Mesothelial cell of epicardium (in vitro differentiated cells): ENCODE results near the gene SCAPER. TPM values are rescaled to one million over a fixed set of nuclear protein-coding genes. Genes with fewer than 3 reads are reported as not detected.
A peak's percentile ranks its signal among the peaks of the same experiment; 100 is the strongest.
"Not testable (repeated sequence)": the region's sequence is repeated elsewhere in the genome, so short reads cannot be mapped to it uniquely, and the experiment has no call there.

Experiments
- DNase-seq, 2 experiments: peaks; one replicate each; pipeline ENCODE4 v3.0.0; 2021; ENCODE audit warnings: low spot score in 2 of 2; ENCODE audit not compliant: unreplicated experiment in 2 of 2
- H3K27ac Mint-ChIP-seq: 2 replicates; pipeline ENCODE4 v1.8.0; 2021; ENCODE audit warnings: mixed read lengths
- H3K27me3 Mint-ChIP-seq: 2 replicates; pipeline ENCODE4 v1.8.0; 2021; ENCODE audit warnings: low read depth, mixed read lengths
- H3K36me3 Mint-ChIP-seq: 2 replicates; pipeline ENCODE4 v1.8.0; 2021; ENCODE audit warnings: mixed read lengths
- H3K4me1 Mint-ChIP-seq: 2 replicates; pipeline ENCODE4 v1.8.0; 2021; ENCODE audit warnings: mixed read lengths
- H3K4me3 Mint-ChIP-seq: 2 replicates; pipeline ENCODE4 v1.8.0; 2021; ENCODE audit warnings: mild to moderate bottlenecking, moderate library complexity, mixed read lengths
- H3K9me3 Mint-ChIP-seq: 2 replicates; pipeline ENCODE4 v1.8.0; 2021; ENCODE audit warnings: mixed read lengths
- CTCF ChIP-seq: fragments of 200-600 bp; sonication (generic); IDR thresholded peaks from one replicate; pipeline ENCODE4 v1.5.0; 2021; ENCODE audit warnings: antibody characterized with exemption; ENCODE audit not compliant: unreplicated experiment
- total RNA-seq: library from RNA; stranded (reverse); gene quantifications from 3 replicates; pipeline ENCODE4 v1.2.1, GENCODE V29; 2021

Gene SCAPER
- total RNA-seq, 1 donor from 2014 or later, result 35.9 TPM

- H3K9me3 Mint-ChIP-seq, result peaks cover 45% of the 10 kb centered on the region
- H3K27me3 Mint-ChIP-seq, result no peaks in the 10 kb centered on the region
- no peak overlapping the region for H3K27ac Mint-ChIP-seq
- no peak for DNase-seq
- peaks cover 45% of the 10 kb centered on the region for H3K36me3 Mint-ChIP-seq
- TF ChIP-seq CTCF, result no peak
- no peak overlapping the region for H3K4me3 Mint-ChIP-seq
- no peaks in the 10 kb centered on the region for H3K4me1 Mint-ChIP-seq
Measured at GRCh38 chr15:76718863-76719262, 186.3 kb downstream of the SCAPER start.

GRCh38 chr15:76714950-76715349 lies 190.2 kb downstream of the SCAPER start:
- no peak for TF ChIP-seq CTCF
- Mint-ChIP-seq H3K36me3 (peaks cover 49% of the 10 kb centered on the region), H3K27ac (no peak overlapping the region), H3K4me3 (no peak overlapping the region), H3K27me3 (no peaks in the 10 kb centered on the region), H3K4me1 (no peaks in the 10 kb centered on the region), H3K9me3 (peaks cover 40% of the 10 kb centered on the region)
- no peak for DNase-seq

GRCh38 chr15:76711351-76711827 lies 193.8 kb downstream of the SCAPER start:
- Mint-ChIP-seq H3K27ac (no peak overlapping the region), H3K36me3 (peaks cover 39% of the 10 kb centered on the region), H3K4me3 (no peak overlapping the region), H3K27me3 (no peaks in the 10 kb centered on the region), H3K4me1 (no peaks in the 10 kb centered on the region), H3K9me3 (peaks cover 25% of the 10 kb centered on the region)
- TF ChIP-seq CTCF, result no peak
- no peak for DNase-seq

GRCh38 chr15:76704032-76704431 lies 201.1 kb downstream of the SCAPER start:
- DNase-seq, H3K27ac Mint-ChIP-seq, H3K27me3 Mint-ChIP-seq, H3K9me3 Mint-ChIP-seq, H3K4me3 Mint-ChIP-seq, H3K4me1 Mint-ChIP-seq: not testable (repeated sequence)
- H3K36me3 Mint-ChIP-seq, result peaks cover 24% of the 10 kb centered on the region

GRCh38 chr15:76696840-76697239 lies 208.3 kb downstream of the SCAPER start:
- Mint-ChIP-seq H3K27me3 (no peaks in the 10 kb centered on the region), H3K4me1 (peaks cover 3% of the 10 kb centered on the region), H3K4me3 (no peak overlapping the region), H3K36me3 (peaks cover 24% of the 10 kb centered on the region), H3K27ac (peak overlapping the region; percentile 44), H3K9me3 (no peaks in the 10 kb centered on the region)
- DNase-seq, result no peak
- no peak for TF ChIP-seq CTCF

GRCh38 chr15:76692546-76692945 lies 212.6 kb downstream of the SCAPER start:
- H3K27me3 Mint-ChIP-seq, DNase-seq, H3K27ac Mint-ChIP-seq, H3K4me1 Mint-ChIP-seq, H3K4me3 Mint-ChIP-seq: not testable (repeated sequence)
- Mint-ChIP-seq H3K9me3 (peaks cover 13% of the 10 kb centered on the region), H3K36me3 (peaks cover 18% of the 10 kb centered on the region)

GRCh38 chr15:76687592-76687991 lies 217.5 kb downstream of the SCAPER start:
- H3K4me1 Mint-ChIP-seq, H3K4me3 Mint-ChIP-seq, H3K27ac Mint-ChIP-seq, DNase-seq, H3K27me3 Mint-ChIP-seq: not testable (repeated sequence)
- Mint-ChIP-seq H3K9me3 (peaks cover 38% of the 10 kb centered on the region), H3K36me3 (peaks cover 34% of the 10 kb centered on the region)
